Neutrophil (primary cell): ENCODE data around the gene KCNB1.

Source experiments
- H3K27ac ChIP-seq: fragments of 200-600 bp; sonication (generic); 2 replicates; pipeline ENCODE4 v1.5.1; 2016; ENCODE audit warnings: mild to moderate bottlenecking, moderate library complexity
- H3K27me3 ChIP-seq: fragments of 200-600 bp; sonication (generic); 2 replicates; pipeline ENCODE4 v1.6.0; 2016; ENCODE audit warnings: mild to moderate bottlenecking
- H3K36me3 ChIP-seq: fragments of 200-600 bp; sonication (generic); 2 replicates; pipeline ENCODE4 v1.5.1; 2017
- H3K4me1 ChIP-seq, 2 experiments: fragments of 200-600 bp in 1 of 2; sonication (generic) in 1 of 2; 1 replicate in 1 of 2; 2 replicates in 1 of 2; pipeline versions ENCODE4 v1.5.1 to v1.6.1; 2013 to 2016; ENCODE audit warnings: low read depth in 1 of 2, low read length in 1 of 2, mild to moderate bottlenecking in 1 of 2, moderate library complexity in 1 of 2; ENCODE audit not compliant: control insufficient read depth in 1 of 2, insufficient read depth in 1 of 2
- H3K4me3 ChIP-seq, 2 experiments: fragments of 200-600 bp in 1 of 2; sonication (generic) in 1 of 2; 1 replicate in 1 of 2; 2 replicates in 1 of 2; pipeline ENCODE4 v1.5.1; 2013 to 2016; ENCODE audit warnings: low read depth in 1 of 2, low read length in 1 of 2, mild to moderate bottlenecking in 1 of 2, moderate library complexity in 1 of 2
- H3K9me3 ChIP-seq: fragments of 200-600 bp; sonication (generic); 2 replicates; pipeline ENCODE4 v1.5.1; 2016
- CTCF ChIP-seq: fragments of 200-600 bp; sonication (generic); IDR thresholded peaks from 2 replicates; pipeline ENCODE4 v1.5.1; 2016; ENCODE audit warnings: antibody characterized with exemption

Gene KCNB1

DNA sequence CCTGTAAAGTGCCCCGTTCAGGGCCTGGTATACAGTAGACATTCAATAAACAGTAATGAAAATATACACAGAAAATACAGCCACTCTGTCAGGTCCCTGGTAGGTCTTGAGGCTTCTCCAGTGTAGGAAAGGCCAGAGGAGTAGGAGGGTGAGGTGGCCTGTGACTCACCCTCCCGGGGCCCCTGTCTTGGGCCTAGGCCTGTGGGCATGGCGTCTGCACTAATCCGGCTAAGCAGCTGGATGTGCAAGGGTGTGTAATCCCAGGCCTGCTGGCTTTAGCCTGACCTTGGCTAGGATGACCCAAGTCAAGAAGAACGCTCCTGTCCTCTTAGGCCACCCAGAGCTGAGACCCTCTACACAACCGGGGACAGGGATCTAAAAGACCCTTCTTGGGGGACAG lies 84.9 kb downstream of the KCNB1 start:
- Histone ChIP-seq H3K4me3 (no peak overlapping the region), H3K36me3 (no peaks in the 10 kb centered on the region), H3K27ac (no peak overlapping the region), H3K4me1 (no peaks in the 10 kb centered on the region), H3K27me3 (peaks cover 15% of the 10 kb centered on the region), H3K9me3 (no peaks in the 10 kb centered on the region)
- no peak for TF ChIP-seq CTCF

- Histone ChIP-seq H3K27ac (no peak overlapping the region), H3K4me3 (no peak overlapping the region), H3K4me1 (no peaks in the 10 kb centered on the region), H3K9me3 (no peaks in the 10 kb centered on the region), H3K27me3 (peaks cover 28% of the 10 kb centered on the region), H3K36me3 (no peaks in the 10 kb centered on the region)
- TF ChIP-seq CTCF: no peak
Measured at GRCh38 chr20:49396230-49396629, 86.2 kb downstream of the KCNB1 start.

- Histone ChIP-seq H3K4me3 (no peak overlapping the region), H3K4me1 (no peaks in the 10 kb centered on the region), H3K9me3 (no peaks in the 10 kb centered on the region), H3K27ac (no peak overlapping the region), H3K27me3 (peaks cover 33% of the 10 kb centered on the region), H3K36me3 (no peaks in the 10 kb centered on the region)
- TF ChIP-seq CTCF: no peak
Measured at GRCh38 chr20:49395659-49396058, 86.8 kb downstream of the KCNB1 start.

- Histone ChIP-seq H3K27ac (no peak overlapping the region), H3K4me3 (no peak overlapping the region), H3K9me3 (no peaks in the 10 kb centered on the region), H3K36me3 (no peaks in the 10 kb centered on the region), H3K4me1 (no peaks in the 10 kb centered on the region), H3K27me3 (peaks cover 37% of the 10 kb centered on the region)
- no peak for TF ChIP-seq CTCF
Measured at GRCh38 chr20:49395183-49395582, 87.3 kb downstream of the KCNB1 start.

- H3K36me3 ChIP-seq: no peaks in the 10 kb centered on the region
- TF ChIP-seq CTCF: no peak
- H3K4me3 ChIP-seq: no peak overlapping the region
- H3K27ac ChIP-seq: no peak overlapping the region
- H3K27me3 ChIP-seq: peaks cover 41% of the 10 kb centered on the region
- no peaks in the 10 kb centered on the region for H3K9me3 ChIP-seq
- H3K4me1 ChIP-seq: no peaks in the 10 kb centered on the region
Measured at GRCh38 chr20:49394757-49395156, 87.7 kb downstream of the KCNB1 start.

DNA sequence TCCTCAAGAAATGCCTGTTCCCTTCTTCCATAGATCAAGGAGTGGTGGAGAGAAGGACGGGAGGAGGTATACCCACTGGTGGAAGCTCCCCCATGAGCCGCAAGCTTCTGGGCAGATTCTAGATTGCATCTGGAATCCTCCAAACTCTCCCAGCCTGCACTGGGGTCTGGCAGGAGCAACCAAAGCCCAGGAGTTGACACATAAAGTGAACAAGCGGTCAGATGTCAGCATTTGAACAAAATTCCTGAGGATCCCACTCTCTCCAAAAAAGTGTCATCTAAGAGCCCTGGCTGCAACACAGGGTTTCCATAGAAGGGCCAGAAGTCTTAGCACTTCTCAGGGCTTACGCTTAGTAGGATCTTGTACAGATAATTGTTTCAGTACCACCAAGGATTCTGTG lies 88.2 kb downstream of the KCNB1 start:
- no peak overlapping the region for H3K4me3 ChIP-seq
- H3K27ac ChIP-seq: no peak overlapping the region
- no peaks in the 10 kb centered on the region for H3K36me3 ChIP-seq
- no peak for TF ChIP-seq CTCF
- H3K9me3 ChIP-seq: no peaks in the 10 kb centered on the region
- H3K27me3 ChIP-seq: peaks cover 41% of the 10 kb centered on the region
- H3K4me1 ChIP-seq: no peaks in the 10 kb centered on the region
